Endothelial cell of umbilical vein (primary cell): ENCODE data around the gene OVCH2. TPM values are rescaled to one million over a fixed set of nuclear protein-coding genes. Genes with fewer than 3 reads are reported as not detected.

Experiments
- BruUV-seq: library from RNA; stranded (reverse); fragments of 400-500 nt; replicated peaks from 2 replicates; lab custom pipeline; 2021; lab: Mats Ljungman, UMichigan
- CTCF ChIA-PET: fragments of 300-600, 350-600 bp; sonication (Branson Sonifier 250); formaldehyde crosslinking; loops from one replicate; lab custom pipeline; 2021; ENCODE audit warnings: antibody characterized with exemption, inconsistent platforms; lab: Charles Lee
- POLR2A ChIA-PET: fragments of 300-600, 350-600 bp; sonication (Branson Sonifier 250); formaldehyde crosslinking; loops from one replicate; lab custom pipeline; 2021; ENCODE audit warnings: antibody characterized with exemption, inconsistent platforms; lab: Charles Lee
- DNase-seq: peaks from one replicate; pipeline ENCODE4 v3.0.0-alpha.2; 2011; ENCODE audit warnings: low read depth, low spot score
- FAIRE-seq: peaks from 2 replicates; lab custom pipeline; 2011; peaks lifted over from hg19 to GRCh38; lab: Jason Lieb, UNC
- H2AFZ ChIP-seq: 2 replicates; pipeline ENCODE4 v1.6.0; 2012; ENCODE audit warnings: low read depth, low read length, control low read depth, inconsistent platforms
- H3K27ac ChIP-seq: 2 replicates; pipeline ENCODE4 v1.5.1; 2011; ENCODE audit warnings: low read depth, mild to moderate bottlenecking, control low read depth, low read length, moderate library complexity; ENCODE audit not compliant: insufficient read depth
- H3K27me3 ChIP-seq, 2 experiments: 2 replicates each; pipeline versions ENCODE4 v1.6.0 to v1.6.1; 2011; ENCODE audit warnings: low read length in 2 of 2, mixed read lengths in 1 of 2; ENCODE audit not compliant: control insufficient read depth in 2 of 2, insufficient read depth in 2 of 2
- H3K36me3 ChIP-seq, 2 experiments: 2 replicates in 1 of 2; 3 replicates in 1 of 2; pipeline ENCODE4 v1.5.1; 2011; ENCODE audit warnings: low read length in 2 of 2, mild to moderate bottlenecking in 1 of 2, moderate library complexity in 1 of 2; ENCODE audit not compliant: control insufficient read depth in 2 of 2, insufficient read depth in 2 of 2; ENCODE audit errors: extremely low read depth in 1 of 2
- H3K4me1 ChIP-seq: 3 replicates; pipeline ENCODE4 v1.5.1; 2011; ENCODE audit warnings: mild to moderate bottlenecking, low read length; ENCODE audit not compliant: control insufficient read depth, insufficient read depth; ENCODE audit errors: extremely low read depth
- H3K4me2 ChIP-seq: 2 replicates; pipeline ENCODE4 v1.6.1; 2011; ENCODE audit warnings: low read length, control low read depth, mixed read lengths; ENCODE audit not compliant: insufficient read depth
- H3K4me3 ChIP-seq, 3 experiments: fragments of 200-600 bp in 1 of 3; sonication (generic), shearing (Covaris generic) in 1 of 3; replicated peaks in 1 of 3; 2 replicates each; pipeline ENCODE4 v1.5.1; 2011 to 2016; ENCODE audit warnings: control low read depth in 3 of 3, low read length in 3 of 3, mild to moderate bottlenecking in 2 of 3, inconsistent platforms in 1 of 3, low read depth in 1 of 3, moderate library complexity in 1 of 3; ENCODE audit not compliant: insufficient read depth in 1 of 3
- H3K79me2 ChIP-seq: 2 replicates; pipeline ENCODE4 v1.6.0; 2012; ENCODE audit warnings: low read length, inconsistent platforms; ENCODE audit not compliant: control insufficient read depth, insufficient read depth
- H3K9ac ChIP-seq: replicated peaks from 2 replicates; pipeline ENCODE3; 2011; ENCODE audit warnings: low read length, control low read depth; ENCODE audit not compliant: insufficient read depth; ENCODE audit errors: extremely low read depth
- H3K9me1 ChIP-seq: replicated peaks from 3 replicates; pipeline ENCODE4 v1.6.0; 2011; ENCODE audit warnings: mild to moderate bottlenecking, low read length; ENCODE audit not compliant: control insufficient read depth, insufficient read depth; ENCODE audit errors: extremely low read depth
- H3K9me3 ChIP-seq: replicated peaks from 2 replicates; pipeline ENCODE4 v1.5.1; 2012; ENCODE audit warnings: low read length, inconsistent platforms; ENCODE audit not compliant: control insufficient read depth, insufficient read depth
- H4K20me1 ChIP-seq: replicated peaks from 2 replicates; pipeline ENCODE3; 2011; ENCODE audit warnings: mild to moderate bottlenecking, low read length; ENCODE audit not compliant: control insufficient read depth, insufficient read depth; ENCODE audit errors: extremely low read depth
- GATA2 ChIP-seq: IDR thresholded peaks from 2 replicates; pipeline ENCODE4 v1.7.0; 2011; ENCODE audit warnings: low read depth, mild to moderate bottlenecking, moderate library complexity, mixed read lengths, low read length; ENCODE audit not compliant: insufficient read length, insufficient read depth
- JUN ChIP-seq: IDR thresholded peaks from 2 replicates; pipeline ENCODE4 v1.6.1; 2011; ENCODE audit warnings: borderline replicate concordance, low read depth; ENCODE audit not compliant: insufficient read length, insufficient read depth
- MAX ChIP-seq: IDR thresholded peaks from 2 replicates; pipeline ENCODE4 v1.6.1; 2011; ENCODE audit not compliant: insufficient read depth, insufficient read length
- MYC ChIP-seq: IDR thresholded peaks from one replicate; pipeline ENCODE4 v1.6.1; 2011; ENCODE audit warnings: mild to moderate bottlenecking, low read depth, low read length
- dilution Hi-C: fragments of 300-500 bp; cut with MboI; formaldehyde crosslinking; loops from one replicate; pipeline ENCODE4 v1.15.0; 2019; ENCODE audit warnings: low sequenced_read_pairs; ENCODE audit not compliant: extremely low pct_ligation_motif_present
- intact Hi-C: fragments of 100-400 bp; cut with micrococcal nuclease; formaldehyde crosslinking; loops from one replicate; pipeline ENCODE4 v1.10.0; 2022
- polyA plus RNA-seq, 4 experiments: library from polyadenylated mRNA; depleted of rRNA in 3 of 4; stranded (reverse) in 3 of 4; unstranded in 1 of 4; fragments of >200 nt; gene quantifications; 2 replicates each; pipeline versions ENCODE4 v1.2.1 to v1.2.3, GENCODE V29; 2011 to 2012; ENCODE audit warnings: missing spikeins in 1 of 4
- total RNA-seq: library from RNA; stranded (reverse); gene quantifications from 2 replicates; pipeline ENCODE4 v1.2.3, GENCODE V29; 2021

OVCH2 gene
- total and polyA plus RNA-seq, 2 donors (not counting 3 experiments of a cell fraction or from before 2014, with no cell fraction given): not detected

GRCh38 chr11:7683571-7683970, 22.7 kb downstream of the OVCH2 start:
- intact Hi-C loops (no loop called here), dilution Hi-C loops (no loop called here)
- H3K9me3 ChIP-seq: no peaks in the 10 kb centered on the region
- no peaks in the 10 kb centered on the region for H3K9me1 ChIP-seq
- H3K9ac ChIP-seq: no peak overlapping the region
- H3K4me1 ChIP-seq: no peaks in the 10 kb centered on the region
- FAIRE-seq: no peak
- no peaks in the 10 kb centered on the region for H3K36me3 ChIP-seq
- no peaks in the 10 kb centered on the region for H4K20me1 ChIP-seq
- no TSS peak for BruUV-seq
- H3K79me2 ChIP-seq: no peaks in the 10 kb centered on the region
- no peak overlapping the region for H3K4me2 ChIP-seq
- no peak overlapping the region for H3K27ac ChIP-seq
- TF ChIP-seq MYC: no peak
- no peak overlapping the region for H3K4me3 ChIP-seq
- no peak for DNase-seq
- POLR2A ChIA-PET: no interaction called here
- no peak overlapping the region for H2AFZ ChIP-seq
- peaks cover 20 to 33% of the 10 kb centered on the region in 2 experiments for H3K27me3 ChIP-seq
- CTCF ChIA-PET: interaction anchor here (0.9 to 1.8 kb wide), 2 partner anchors 11 to 112 kb away, joined by 3 to 5 read pairs; no protein-coding TSS in a partner anchor

- ChIA-PET CTCF (interaction anchor here (1.6 to 2.8 kb wide), 3 partner anchors 17 to 106 kb away, joined by 3 to 10 read pairs (median 7); no protein-coding TSS in a partner anchor), POLR2A (no interaction called here)
- H3K36me3 ChIP-seq: no peaks in the 10 kb centered on the region
- H3K4me3 ChIP-seq: no peak overlapping the region
- no peak overlapping the region for H2AFZ ChIP-seq
- TF ChIP-seq JUN: no peak
- TF ChIP-seq GATA2: no peak
- TF ChIP-seq MAX: no peak
- H4K20me1 ChIP-seq: no peaks in the 10 kb centered on the region
- H3K79me2 ChIP-seq: no peaks in the 10 kb centered on the region
- dilution Hi-C loops: no loop called here
- no peak overlapping the region for H3K9ac ChIP-seq
- no peaks in the 10 kb centered on the region for H3K9me3 ChIP-seq
- H3K27ac ChIP-seq: no peak overlapping the region
- peaks cover 4% of the 10 kb centered on the region for H3K4me1 ChIP-seq
- FAIRE-seq (no peak), DNase-seq (no peak)
- no TSS peak for BruUV-seq
- no peaks in the 10 kb centered on the region for H3K9me1 ChIP-seq
- H3K4me2 ChIP-seq: no peak overlapping the region
- H3K27me3 ChIP-seq: peaks cover 9 to 10% of the 10 kb centered on the region in 2 experiments
- intact Hi-C loops: no loop called here
These were observed 28.5 kb downstream of the OVCH2 start for GRCh38 chr11:7677796-7678201.
